T-helper 2 cell treated with Interferon-gamma antibody and Interleukin-4, amounts not matched to agents 100 ng/mL and 5 ng/mL, for 36 hours (primary cell): ENCODE data around the gene RMND5B. TPM values are rescaled to one million over a fixed set of nuclear protein-coding genes. Genes with fewer than 3 reads are reported as not detected.

Experiments used
- intact Hi-C: fragments of 100-400 bp; cut with micrococcal nuclease; formaldehyde crosslinking; loops from one replicate; pipeline ENCODE4 v1.15.1; 2023
- total RNA-seq: library from RNA; stranded (reverse); gene quantifications from 2 replicates; pipeline ENCODE4 v1.2.3, GENCODE V29; 2022

RMND5B gene
- total RNA-seq, 1 donor from 2014 or later, result 32.2 TPM

GRCh38 chr5:178199581-178200434 is 69.0 kb downstream of the RMND5B start:
- intact Hi-C loops, result loop anchor here (5.0 kb wide), 1 partner anchor 68 kb away; the partner anchor contains the start of gene RMND5B

Other genes starting within 250 kb of the RMND5B start
- gene PROP1, start 134.8 kb upstream of the RMND5B start, total RNA-seq, result not detected in 2 replicates
- 2.3 and 2.7 TPM in 2 replicates for gene N4BP3, start 17.5 kb upstream of the RMND5B start, total RNA-seq
- 161 and 163 TPM in 2 replicates for gene NHP2, start 22.9 kb downstream of the RMND5B start, total RNA-seq
- gene GMCL2, start 56.4 kb downstream of the RMND5B start, total RNA-seq, result not detected in 2 replicates
- 280 and 283 TPM in 2 replicates for gene HNRNPAB, start 73.5 kb downstream of the RMND5B start, total RNA-seq
- gene PHYKPL, start 101.8 kb downstream of the RMND5B start, total RNA-seq, result 128 and 141 TPM in 2 replicates